ENCODE results near the gene RAB3GAP1. TPM values are rescaled to one million over a fixed set of nuclear protein-coding genes. Genes with fewer than 3 reads are reported as not detected.

The RAB3GAP1 gene
- total RNA-seq, 1 experiment from 2014 or later, result 38.9 TPM

DNA sequence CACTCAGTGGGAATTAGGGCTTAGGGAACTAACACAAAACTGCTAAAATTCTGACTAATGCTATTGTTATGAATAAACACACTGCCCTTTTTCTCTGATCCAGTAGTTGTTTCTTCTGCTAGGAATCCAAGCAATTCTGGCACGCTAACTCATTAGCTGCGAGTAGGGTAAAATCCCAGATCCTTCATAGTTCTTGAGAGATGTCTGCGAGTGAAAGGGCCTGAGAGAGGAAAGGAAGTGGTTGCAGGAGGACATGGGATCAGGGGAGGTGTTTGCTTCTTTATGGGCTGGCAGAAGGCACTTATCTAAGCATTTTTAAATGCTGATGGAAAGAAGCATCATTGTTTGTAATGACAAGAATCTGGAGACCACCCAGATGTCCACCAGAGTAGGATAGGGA is 14.3 kb upstream of the RAB3GAP1 start:
- H3K36me3 ChIP-seq (ENCODE audit: insufficient read depth, low read length, poor library complexity, severe bottlenecking), result no peaks in the 10 kb centered on the region
- no peaks in the 10 kb centered on the region for H3K27me3 ChIP-seq (replicated peaks; ENCODE audit: insufficient read depth, low read depth, low read length, poor library complexity)
- ChIA-PET CTCF (no interaction called here), POLR2A (ENCODE audit: low non-redundant PET) (no interaction called here)
- BruUV-seq (replicated peaks), result no TSS peak
- intact Hi-C loops (cut with micrococcal nuclease; ENCODE audit: unreplicated experiment), result no loop called here
- DNase-seq (ENCODE audit: low spot score), result no peak
- H3K27ac ChIP-seq (ENCODE audit: low read depth, low read length, poor library complexity, severe bottlenecking), result no peak overlapping the region
- TF ChIP-seq, protein P1, sequence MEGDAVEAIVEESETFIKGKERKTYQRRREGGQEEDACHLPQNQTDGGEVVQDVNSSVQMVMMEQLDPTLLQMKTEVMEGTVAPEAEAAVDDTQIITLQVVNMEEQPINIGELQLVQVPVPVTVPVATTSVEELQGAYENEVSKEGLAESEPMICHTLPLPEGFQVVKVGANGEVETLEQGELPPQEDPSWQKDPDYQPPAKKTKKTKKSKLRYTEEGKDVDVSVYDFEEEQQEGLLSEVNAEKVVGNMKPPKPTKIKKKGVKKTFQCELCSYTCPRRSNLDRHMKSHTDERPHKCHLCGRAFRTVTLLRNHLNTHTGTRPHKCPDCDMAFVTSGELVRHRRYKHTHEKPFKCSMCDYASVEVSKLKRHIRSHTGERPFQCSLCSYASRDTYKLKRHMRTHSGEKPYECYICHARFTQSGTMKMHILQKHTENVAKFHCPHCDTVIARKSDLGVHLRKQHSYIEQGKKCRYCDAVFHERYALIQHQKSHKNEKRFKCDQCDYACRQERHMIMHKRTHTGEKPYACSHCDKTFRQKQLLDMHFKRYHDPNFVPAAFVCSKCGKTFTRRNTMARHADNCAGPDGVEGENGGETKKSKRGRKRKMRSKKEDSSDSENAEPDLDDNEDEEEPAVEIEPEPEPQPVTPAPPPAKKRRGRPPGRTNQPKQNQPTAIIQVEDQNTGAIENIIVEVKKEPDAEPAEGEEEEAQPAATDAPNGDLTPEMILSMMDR (conservative IDR thresholded peaks at IDR 0.05; ENCODE audit: low read depth, low read length), result no peak
- no peak for TF ChIP-seq EZH2 (IDR thresholded peaks at IDR 0.05; ENCODE audit: borderline replicate concordance, low read depth, low read length, poor library complexity, severe bottlenecking)
- no peaks in the 10 kb centered on the region for H3K9me3 ChIP-seq (ENCODE audit: low read depth, low read length, poor library complexity, severe bottlenecking)
- no peak overlapping the region for H3K4me3 ChIP-seq (ENCODE audit: low read depth, low read length, poor library complexity, severe bottlenecking)
- H3K4me1 ChIP-seq (ENCODE audit: insufficient read depth, low read length, poor library complexity, severe bottlenecking), result no peaks in the 10 kb centered on the region

DNA sequence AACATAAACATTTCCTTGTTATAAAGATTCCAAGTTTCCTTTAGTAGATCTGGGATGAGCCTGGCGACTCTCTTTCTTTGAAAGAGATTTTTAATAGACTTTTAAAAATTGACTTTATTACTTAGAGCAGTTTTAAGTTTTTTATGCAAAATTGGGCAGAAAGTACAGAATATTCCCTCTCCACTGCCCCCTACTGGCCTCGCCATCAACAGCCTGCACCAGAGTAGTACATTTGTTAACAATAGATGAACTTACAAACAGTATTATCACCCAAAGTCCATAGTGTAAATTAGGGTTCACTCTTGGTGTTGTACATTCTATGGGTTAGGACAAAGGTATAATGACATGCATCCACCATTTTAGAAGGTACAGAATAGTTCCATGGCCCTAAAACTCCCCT is 8.7 kb upstream of the RAB3GAP1 start:
- H3K4me1 ChIP-seq (ENCODE audit: insufficient read depth, low read length, poor library complexity, severe bottlenecking), result no peaks in the 10 kb centered on the region
- DNase-seq (ENCODE audit: low spot score), result no peak
- no TSS peak for BruUV-seq (replicated peaks)
- no peaks in the 10 kb centered on the region for H3K27me3 ChIP-seq (replicated peaks; ENCODE audit: insufficient read depth, low read depth, low read length, poor library complexity)
- POLR2A ChIA-PET (ENCODE audit: low non-redundant PET), result no interaction called here
- no peak overlapping the region for H3K27ac ChIP-seq (ENCODE audit: low read depth, low read length, poor library complexity, severe bottlenecking)
- H3K9me3 ChIP-seq (ENCODE audit: low read depth, low read length, poor library complexity, severe bottlenecking), result no peaks in the 10 kb centered on the region
- CTCF ChIA-PET, result no interaction called here
- no peak overlapping the region for H3K4me3 ChIP-seq (ENCODE audit: low read depth, low read length, poor library complexity, severe bottlenecking)
- no peak for TF ChIP-seq EZH2 (IDR thresholded peaks at IDR 0.05; ENCODE audit: borderline replicate concordance, low read depth, low read length, poor library complexity, severe bottlenecking)
- TF ChIP-seq, protein P1 (conservative IDR thresholded peaks at IDR 0.05; ENCODE audit: low read depth, low read length), result peak; percentile 63
- intact Hi-C loops (cut with micrococcal nuclease; ENCODE audit: unreplicated experiment), result no loop called here
- no peaks in the 10 kb centered on the region for H3K36me3 ChIP-seq (ENCODE audit: insufficient read depth, low read length, poor library complexity, severe bottlenecking)

DNA sequence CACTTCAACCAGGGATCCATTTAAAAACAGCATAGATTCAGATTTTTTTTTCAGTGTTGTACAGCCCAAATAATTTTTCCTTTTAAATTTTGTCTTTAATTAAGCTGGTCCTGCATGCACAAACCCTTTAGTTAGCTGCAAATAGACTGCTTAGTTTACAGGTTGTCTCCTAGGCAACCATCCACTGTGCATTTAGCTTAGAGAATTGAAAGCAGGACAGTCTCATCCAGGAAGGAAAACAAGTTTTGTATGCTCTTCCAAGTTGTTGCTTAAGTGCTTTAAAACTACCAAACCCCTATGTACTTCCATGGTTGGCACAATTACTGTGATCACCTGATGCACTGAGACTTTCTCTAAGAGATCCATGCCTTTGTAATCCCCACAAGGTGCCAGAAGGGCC is 4.8 kb upstream of the RAB3GAP1 start, which contains the start of gene MAP3K19:
MAP3K19 (minus strand) TSS at position 148 of the 400 bp plus-strand sequence. CDS start 22,800 bp downstream, outside the sequence.
- no peaks in the 10 kb centered on the region for H3K27me3 ChIP-seq (replicated peaks; ENCODE audit: insufficient read depth, low read depth, low read length, poor library complexity)
- no peaks in the 10 kb centered on the region for H3K36me3 ChIP-seq (ENCODE audit: insufficient read depth, low read length, poor library complexity, severe bottlenecking)
- H3K27ac ChIP-seq (ENCODE audit: low read depth, low read length, poor library complexity, severe bottlenecking), result no peak within 1 kb of the TSS
- CTCF ChIA-PET, result no interaction called here
- no peak within 1 kb of the TSS for H3K4me3 ChIP-seq (ENCODE audit: low read depth, low read length, poor library complexity, severe bottlenecking)
- no peak for DNase-seq (ENCODE audit: low spot score)
- POLR2A ChIA-PET (ENCODE audit: low non-redundant PET), result no interaction called here
- TF ChIP-seq, protein P1 (conservative IDR thresholded peaks at IDR 0.05; ENCODE audit: low read depth, low read length), result no peak
- no peak for TF ChIP-seq EZH2 (IDR thresholded peaks at IDR 0.05; ENCODE audit: borderline replicate concordance, low read depth, low read length, poor library complexity, severe bottlenecking)
- no peaks in the 10 kb centered on the region for H3K4me1 ChIP-seq (ENCODE audit: insufficient read depth, low read length, poor library complexity, severe bottlenecking)
- intact Hi-C loops (cut with micrococcal nuclease; ENCODE audit: unreplicated experiment), result no loop called here
- no peaks in the 10 kb centered on the region for H3K9me3 ChIP-seq (ENCODE audit: low read depth, low read length, poor library complexity, severe bottlenecking)
- BruUV-seq (replicated peaks), result no TSS peak
